Parathyroid adenoma (tissue), 2 donors: ENCODE data around the gene RRP1.

ENCODE experiments used
- H2AFZ ChIP-seq: fragments of 300-600 bp; sonication (generic); one replicate; pipeline ENCODE4 v1.7.0; 2017; ENCODE audit warnings: antibody characterized with exemption, mild to moderate bottlenecking
- H3K27ac ChIP-seq: fragments of 300-600 bp; sonication (generic); one replicate; pipeline ENCODE4 v1.7.0; 2017
- H3K27me3 ChIP-seq: fragments of 300-600 bp; sonication (generic); one replicate; pipeline ENCODE4 v1.7.0; 2017; ENCODE audit warnings: low read length; ENCODE audit not compliant: control insufficient read depth, insufficient read depth
- H3K36me3 ChIP-seq: fragments of 300-600 bp; sonication (generic); one replicate; pipeline ENCODE4 v1.7.0; 2017; ENCODE audit warnings: low read length; ENCODE audit not compliant: control insufficient read depth, insufficient read depth
- H3K4me1 ChIP-seq: fragments of 300-600 bp; sonication (generic); one replicate; pipeline ENCODE4 v1.7.0; 2017; ENCODE audit warnings: control low read depth
- H3K4me2 ChIP-seq: fragments of 300-600 bp; sonication (generic); one replicate; pipeline ENCODE4 v1.7.0; 2017; ENCODE audit warnings: low read length
- H3K4me3 ChIP-seq: fragments of 300-600 bp; sonication (generic); one replicate; pipeline ENCODE4 v1.7.0; 2017; ENCODE audit warnings: low read depth, low read length
- H3K79me2 ChIP-seq: fragments of 300-600 bp; sonication (generic); one replicate; pipeline ENCODE4 v1.7.0; 2017; ENCODE audit warnings: control low read depth
- H3K9ac ChIP-seq: fragments of 300-600 bp; sonication (generic); one replicate; pipeline ENCODE4 v1.7.0; 2017; ENCODE audit warnings: mild to moderate bottlenecking
- H3K9me3 ChIP-seq: fragments of 300-600 bp; sonication (generic); one replicate; pipeline ENCODE4 v1.7.0; 2017; ENCODE audit warnings: low read length; ENCODE audit not compliant: control insufficient read depth
- TF ChIP-seq, protein P1 (sequence below): fragments of 300-600 bp; sonication (generic); IDR thresholded peaks from one replicate; pipeline ENCODE4 v1.7.0; 2017; ENCODE audit warnings: antibody characterized with exemption, mild to moderate bottlenecking
- donor health status: primary hyperparathyroidism.

Gene RRP1

DNA sequence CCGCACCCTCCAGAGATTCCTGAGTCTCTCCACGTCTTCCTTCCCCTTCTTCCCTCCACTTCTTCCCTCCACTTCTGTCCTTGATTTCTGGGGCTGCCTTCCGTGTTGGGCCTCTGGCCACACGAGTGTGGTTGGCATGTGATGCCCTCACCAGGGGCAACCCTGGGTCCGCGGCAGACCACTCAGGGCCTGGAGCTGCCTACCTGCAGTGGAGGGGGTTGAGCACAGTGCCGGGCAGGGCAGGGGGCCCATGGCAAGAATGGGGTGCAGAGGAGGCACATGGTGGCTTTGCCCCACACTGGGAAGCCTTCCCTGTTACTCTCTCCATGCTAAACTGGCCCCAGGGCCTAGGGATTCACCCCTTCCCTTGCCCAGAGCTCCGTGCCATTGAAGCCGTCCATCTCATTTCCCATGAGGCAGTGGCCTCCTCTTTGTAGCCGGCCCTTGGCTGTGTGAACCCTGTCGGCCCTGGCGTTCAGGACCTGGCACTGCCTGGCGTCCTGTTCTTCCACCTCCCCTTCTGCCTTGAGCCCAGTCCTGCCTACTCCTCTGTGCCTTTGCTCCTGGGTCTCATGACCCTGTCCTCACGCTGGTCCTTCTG is 13.4 kb downstream of the RRP1 start:
- Histone ChIP-seq H3K9me3 (no peaks in the 10 kb centered on the region), H3K4me1 (no peaks in the 10 kb centered on the region), H3K27me3 (no peaks in the 10 kb centered on the region), H3K79me2 (no peaks in the 10 kb centered on the region), H3K4me2 (no peak overlapping the region), H3K27ac (no peak overlapping the region), H3K36me3 (no peaks in the 10 kb centered on the region), H2AFZ (no peak overlapping the region), H3K9ac (no peak overlapping the region), H3K4me3 (no peak overlapping the region)
- TF ChIP-seq, protein P1, sequence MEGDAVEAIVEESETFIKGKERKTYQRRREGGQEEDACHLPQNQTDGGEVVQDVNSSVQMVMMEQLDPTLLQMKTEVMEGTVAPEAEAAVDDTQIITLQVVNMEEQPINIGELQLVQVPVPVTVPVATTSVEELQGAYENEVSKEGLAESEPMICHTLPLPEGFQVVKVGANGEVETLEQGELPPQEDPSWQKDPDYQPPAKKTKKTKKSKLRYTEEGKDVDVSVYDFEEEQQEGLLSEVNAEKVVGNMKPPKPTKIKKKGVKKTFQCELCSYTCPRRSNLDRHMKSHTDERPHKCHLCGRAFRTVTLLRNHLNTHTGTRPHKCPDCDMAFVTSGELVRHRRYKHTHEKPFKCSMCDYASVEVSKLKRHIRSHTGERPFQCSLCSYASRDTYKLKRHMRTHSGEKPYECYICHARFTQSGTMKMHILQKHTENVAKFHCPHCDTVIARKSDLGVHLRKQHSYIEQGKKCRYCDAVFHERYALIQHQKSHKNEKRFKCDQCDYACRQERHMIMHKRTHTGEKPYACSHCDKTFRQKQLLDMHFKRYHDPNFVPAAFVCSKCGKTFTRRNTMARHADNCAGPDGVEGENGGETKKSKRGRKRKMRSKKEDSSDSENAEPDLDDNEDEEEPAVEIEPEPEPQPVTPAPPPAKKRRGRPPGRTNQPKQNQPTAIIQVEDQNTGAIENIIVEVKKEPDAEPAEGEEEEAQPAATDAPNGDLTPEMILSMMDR: no peak

DNA sequence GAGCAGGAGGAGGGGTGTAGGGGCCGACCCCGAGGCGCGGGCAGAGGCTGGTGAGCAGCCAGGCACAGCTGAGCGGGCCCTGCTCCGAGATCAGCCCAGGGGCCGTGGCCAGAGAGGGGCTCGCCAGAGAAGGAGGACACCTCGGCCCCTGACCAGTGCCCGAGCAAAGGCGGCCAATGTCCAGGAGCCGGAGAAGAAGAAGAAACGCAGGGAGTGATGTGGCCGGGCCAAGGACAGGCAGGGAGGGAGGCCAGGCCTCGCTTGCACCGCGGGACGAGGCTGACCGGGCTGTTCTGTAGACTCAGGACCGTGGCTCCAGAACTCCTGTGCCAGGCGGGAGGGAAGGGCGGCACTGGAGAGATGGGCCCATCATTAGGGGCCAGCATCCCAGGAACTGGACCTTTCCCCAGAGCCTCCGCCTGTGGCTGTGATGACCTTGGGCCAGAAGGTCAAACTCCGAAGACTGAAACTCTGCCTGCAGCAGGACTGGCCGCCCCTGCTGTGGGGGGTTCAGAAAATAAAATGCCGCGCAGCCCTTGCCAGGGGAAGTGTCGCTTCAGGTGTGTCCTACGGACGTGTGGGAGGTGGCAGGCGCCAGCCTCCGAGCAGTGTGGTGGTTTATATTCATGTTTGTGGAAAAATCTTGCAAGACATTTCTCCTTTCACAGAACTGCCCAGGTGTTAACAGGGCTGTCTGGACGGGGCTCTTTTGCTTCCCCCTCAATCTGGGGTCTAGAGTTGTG is 14.4 kb downstream of the RRP1 start:
- no peak overlapping the region for H3K27ac ChIP-seq
- H3K9ac ChIP-seq: no peak overlapping the region
- H3K27me3 ChIP-seq: no peaks in the 10 kb centered on the region
- no peaks in the 10 kb centered on the region for H3K36me3 ChIP-seq
- TF ChIP-seq, protein P1: no peak
- no peak overlapping the region for H3K4me3 ChIP-seq
- H3K4me2 ChIP-seq: no peak overlapping the region
- no peaks in the 10 kb centered on the region for H3K79me2 ChIP-seq
- no peaks in the 10 kb centered on the region for H3K4me1 ChIP-seq
- H3K9me3 ChIP-seq: no peaks in the 10 kb centered on the region
- H2AFZ ChIP-seq: no peak overlapping the region

DNA sequence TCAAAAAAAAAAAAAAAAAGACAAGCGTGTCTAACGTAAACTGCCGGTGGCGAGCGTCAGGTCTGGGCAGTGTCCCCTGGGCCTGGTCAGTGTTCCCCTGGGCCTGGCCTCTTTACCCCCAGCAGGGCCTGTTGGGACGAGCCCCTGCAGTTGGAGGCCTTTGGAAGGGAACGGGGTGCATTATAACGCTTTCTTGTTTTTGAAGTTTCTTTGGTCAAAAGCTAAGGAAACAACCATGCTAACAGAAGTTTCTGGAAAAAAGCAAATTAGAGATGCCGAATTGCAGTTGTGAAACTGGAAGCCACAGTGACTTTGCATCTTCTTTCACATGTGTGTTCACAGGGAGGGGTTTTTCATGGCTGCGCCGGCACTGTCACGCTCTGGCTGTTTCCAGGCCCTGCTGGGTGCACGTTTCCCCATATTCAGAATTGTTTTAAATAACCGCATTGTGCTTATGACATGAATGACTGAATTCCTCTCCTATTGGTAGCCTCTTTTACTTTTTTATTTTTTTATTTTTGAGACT is 16.0 kb downstream of the RRP1 start:
- Histone ChIP-seq H3K4me3 (no peak overlapping the region), H3K27me3 (no peaks in the 10 kb centered on the region), H3K9ac (no peak overlapping the region), H3K4me2 (no peak overlapping the region), H3K4me1 (no peaks in the 10 kb centered on the region), H3K27ac (no peak overlapping the region), H3K36me3 (no peaks in the 10 kb centered on the region), H2AFZ (no peak overlapping the region), H3K9me3 (no peaks in the 10 kb centered on the region), H3K79me2 (no peaks in the 10 kb centered on the region)
- TF ChIP-seq, protein P1: no peak

DNA sequence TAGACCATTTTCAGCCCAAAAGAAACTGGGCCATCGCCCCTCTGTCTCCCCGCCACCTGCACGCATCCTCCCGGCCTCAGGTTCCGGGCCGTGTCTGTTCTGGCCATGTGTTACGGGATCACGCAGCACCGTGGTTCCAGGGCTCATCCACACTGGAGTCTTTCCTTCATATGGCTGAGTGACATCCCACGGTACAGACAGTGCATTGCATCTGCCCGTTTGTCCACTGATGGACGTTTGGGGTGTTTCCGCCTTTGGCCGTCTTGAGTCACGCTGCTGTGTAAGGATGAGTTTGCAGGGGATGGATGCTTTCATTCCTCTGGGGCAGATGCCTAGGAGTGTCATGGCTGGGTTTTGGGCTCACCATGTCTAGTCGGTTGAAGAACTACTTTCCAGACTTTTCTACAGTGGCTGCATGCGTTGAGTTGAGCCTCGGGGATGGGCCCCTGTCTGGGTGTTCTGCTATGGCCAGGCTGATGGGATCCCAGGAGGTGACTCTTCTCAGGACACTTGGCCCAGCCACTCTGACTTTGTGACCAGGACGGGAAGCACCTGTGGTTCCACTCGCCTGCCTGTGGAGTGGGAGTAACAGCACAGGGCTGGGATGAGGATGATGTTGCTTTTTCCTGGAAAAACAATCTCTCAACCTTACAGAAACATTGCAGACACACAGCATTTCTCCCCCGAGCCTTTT is 16.8 kb downstream of the RRP1 start:
- no peak overlapping the region for H3K4me2 ChIP-seq
- H3K9me3 ChIP-seq: no peaks in the 10 kb centered on the region
- TF ChIP-seq, protein P1: no peak
- H3K79me2 ChIP-seq: no peaks in the 10 kb centered on the region
- H3K4me3 ChIP-seq: no peak overlapping the region
- H3K9ac ChIP-seq: no peak overlapping the region
- H2AFZ ChIP-seq: no peak overlapping the region
- H3K36me3 ChIP-seq: no peaks in the 10 kb centered on the region
- no peaks in the 10 kb centered on the region for H3K27me3 ChIP-seq
- H3K4me1 ChIP-seq: no peaks in the 10 kb centered on the region
- no peak overlapping the region for H3K27ac ChIP-seq
